Kidney tubule cell (primary cell): ENCODE results near the gene HPS1.

Experiments used
- DNase-seq: peaks from one replicate; pipeline ENCODE4 v3.0.0-alpha.2; 2018; ENCODE audit warnings: low spot score

The HPS1 gene

GRCh38 chr10:98432330-98432729 is 14.4 kb downstream of the HPS1 start:
- no peak for DNase-seq

DNA sequence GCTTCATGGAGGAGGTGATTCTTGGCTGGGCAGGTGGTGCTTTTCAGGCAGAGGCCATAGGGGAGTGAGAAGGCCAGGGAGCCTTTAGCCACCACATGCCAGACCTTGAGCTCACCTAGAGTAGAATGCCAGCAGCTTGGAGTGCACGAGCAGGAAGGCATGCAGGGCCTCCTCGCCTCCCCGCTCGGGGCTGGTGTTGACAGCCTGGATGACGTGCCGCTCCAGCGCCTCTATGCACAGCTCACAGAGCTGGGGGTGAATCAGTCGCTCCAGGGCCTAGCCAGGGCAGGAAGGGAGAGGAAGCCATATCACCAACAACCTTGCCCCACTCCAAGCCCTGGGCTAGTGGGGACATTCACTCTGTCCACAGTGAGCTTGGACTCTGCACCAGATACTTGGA is 15.7 kb downstream of the HPS1 start:
- peak; percentile 86 for DNase-seq

DNA sequence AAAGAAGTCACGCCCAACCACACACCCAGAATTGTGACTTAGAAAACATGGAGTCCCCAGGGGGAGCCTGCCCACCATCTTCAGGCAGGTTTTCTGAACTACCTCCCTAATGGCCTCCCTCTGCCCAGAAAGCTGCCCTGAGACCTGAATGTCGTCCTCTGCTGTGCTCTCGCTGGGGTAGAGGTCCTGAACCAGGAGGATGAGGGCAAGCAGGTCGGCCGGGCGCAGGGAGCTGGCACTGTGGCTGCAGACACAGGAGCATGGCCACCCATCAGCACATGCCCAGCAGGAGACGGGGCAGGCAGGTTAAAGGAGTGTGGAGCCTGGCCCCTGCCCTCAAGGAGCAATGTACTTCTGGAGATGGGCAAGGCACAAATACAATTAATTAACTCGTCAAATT is 16.3 kb downstream of the HPS1 start:
- no peak for DNase-seq

- no peak for DNase-seq
Observed at GRCh38 chr10:98429320-98430072, 17.2 kb downstream of the HPS1 start.

- DNase-seq: no peak
Observed at GRCh38 chr10:98427011-98427515, 19.7 kb downstream of the HPS1 start.

DNA sequence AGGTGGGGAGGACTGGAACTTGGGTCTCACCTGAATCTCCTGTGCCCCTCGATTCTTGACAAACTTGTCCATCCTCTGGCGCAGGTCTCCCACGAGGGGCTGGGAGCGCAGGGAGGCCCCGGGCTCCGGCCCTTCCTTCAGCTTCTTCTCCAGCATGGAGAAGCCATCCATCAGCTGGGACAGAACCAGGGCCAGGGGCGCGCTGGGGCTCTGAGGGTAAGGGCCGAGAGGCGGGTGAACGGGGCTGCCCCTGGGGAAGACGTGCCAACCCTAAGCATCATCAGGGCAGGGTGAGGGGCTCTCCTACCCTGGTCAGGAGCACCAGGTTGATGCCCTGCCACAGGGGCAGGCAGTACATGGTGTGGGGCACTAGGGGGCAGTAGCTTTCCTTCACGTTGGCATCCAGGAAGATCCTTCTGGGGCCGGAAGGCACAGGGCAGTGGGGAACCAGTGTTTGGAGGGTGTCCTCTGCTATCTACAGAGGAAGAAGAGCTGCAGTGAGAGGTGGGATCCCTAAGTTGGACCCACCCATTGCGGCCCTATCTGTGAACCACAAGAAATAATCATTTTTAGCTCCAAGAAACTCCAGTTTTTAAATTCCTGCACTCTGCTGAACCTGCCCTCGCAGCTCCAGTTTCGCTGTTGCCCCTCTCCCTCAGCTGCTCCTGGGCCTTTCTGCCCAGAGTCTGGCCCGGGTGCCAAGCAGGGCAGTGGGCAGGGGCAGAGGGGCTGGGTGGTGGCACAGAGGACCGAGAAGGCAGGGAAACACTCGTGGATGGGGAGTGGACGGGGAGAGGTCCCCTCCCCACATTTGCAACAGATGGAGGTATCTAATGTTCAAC is 21.0 kb downstream of the HPS1 start:
- peak; percentile 60 for DNase-seq

DNA sequence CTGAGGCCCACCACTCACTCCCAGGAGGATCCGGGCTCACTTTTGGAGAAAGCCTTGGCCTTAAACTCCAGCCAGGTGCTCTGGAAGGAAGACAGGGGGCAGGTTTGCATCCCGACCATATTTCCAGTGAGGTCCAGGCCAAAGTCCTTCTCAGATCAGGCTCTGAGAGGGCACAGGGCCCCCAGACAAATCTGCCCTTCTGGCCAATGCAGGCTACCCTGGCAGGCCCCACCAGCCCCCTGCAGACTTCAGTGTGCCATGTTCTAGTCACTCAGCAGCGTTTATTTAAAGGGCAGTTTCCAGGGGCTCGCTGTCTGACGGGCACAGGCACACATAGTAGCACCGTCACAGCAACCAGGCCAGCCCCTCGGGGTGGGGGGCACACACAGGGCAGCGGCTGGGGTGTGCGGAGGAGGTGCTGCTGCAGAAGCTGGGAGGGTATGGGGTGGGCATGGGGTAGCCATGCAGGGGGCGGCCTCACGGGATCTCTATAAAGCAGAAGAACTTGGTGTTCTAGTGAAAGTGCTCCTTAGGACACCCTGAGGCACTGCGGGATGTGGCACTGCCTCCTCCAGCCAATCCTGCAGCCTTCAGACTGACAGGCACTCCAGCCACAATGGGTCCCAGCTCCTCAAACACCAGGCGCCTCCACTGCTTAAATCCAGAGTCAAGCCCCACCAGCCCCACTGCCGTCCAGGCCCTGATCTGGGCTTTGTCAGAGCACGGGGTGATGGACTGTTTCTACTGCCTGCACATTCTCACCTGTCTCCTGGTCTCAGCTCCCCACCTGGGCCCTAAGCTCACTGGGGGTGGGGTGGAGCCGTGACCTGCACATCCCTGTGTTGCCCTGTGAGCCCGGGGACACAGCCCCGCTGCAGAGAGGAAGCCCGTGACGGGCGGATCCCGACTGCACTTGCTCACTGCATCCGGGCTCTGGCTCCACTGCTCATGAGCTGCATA is 22.2 kb downstream of the HPS1 start:
- DNase-seq: no peak

DNA sequence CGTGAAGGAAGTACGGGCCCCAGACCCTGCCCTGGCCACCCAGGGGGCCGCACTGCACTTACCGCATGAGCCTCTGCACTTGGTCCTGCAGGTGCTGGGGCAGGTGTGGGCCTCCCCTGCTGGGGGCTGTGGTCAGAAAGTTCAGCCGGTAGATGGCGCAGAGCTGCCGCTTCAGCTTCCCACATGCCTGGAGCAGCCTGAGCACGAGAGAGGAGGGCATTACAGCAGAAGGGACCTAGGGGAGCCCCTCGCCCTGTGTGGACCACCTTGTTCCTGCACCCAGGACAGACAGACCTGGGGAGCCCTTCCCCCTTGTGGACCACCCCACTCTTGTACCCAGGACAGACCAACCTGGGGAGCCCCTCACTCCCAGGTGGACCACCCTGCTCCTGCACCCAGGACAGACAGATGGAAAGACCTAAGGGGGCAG is 23.0 kb downstream of the HPS1 start:
- no peak for DNase-seq

DNA sequence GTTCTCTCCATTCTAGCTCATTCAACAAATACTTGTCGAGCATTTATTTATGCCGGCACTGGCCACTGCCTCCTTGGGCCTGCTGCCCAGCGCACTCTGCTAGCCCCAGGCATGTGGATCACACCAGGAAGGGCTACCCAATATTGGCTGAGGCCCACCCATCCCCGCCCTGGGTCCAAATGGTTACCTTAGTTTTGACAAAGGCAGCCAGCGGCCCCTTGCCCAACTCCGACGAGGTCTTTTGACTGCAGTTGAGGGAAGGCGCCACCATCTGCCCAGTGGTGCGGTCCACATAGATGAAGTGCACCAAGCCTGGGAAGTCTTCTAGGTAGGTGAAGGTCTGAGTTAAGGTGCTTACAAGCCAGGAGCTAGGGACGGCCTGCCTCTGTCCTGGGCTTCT is 24.6 kb downstream of the HPS1 start:
- no peak for DNase-seq

- DNase-seq: no peak
Observed at GRCh38 chr10:98420786-98421185, 25.9 kb downstream of the HPS1 start.

DNA sequence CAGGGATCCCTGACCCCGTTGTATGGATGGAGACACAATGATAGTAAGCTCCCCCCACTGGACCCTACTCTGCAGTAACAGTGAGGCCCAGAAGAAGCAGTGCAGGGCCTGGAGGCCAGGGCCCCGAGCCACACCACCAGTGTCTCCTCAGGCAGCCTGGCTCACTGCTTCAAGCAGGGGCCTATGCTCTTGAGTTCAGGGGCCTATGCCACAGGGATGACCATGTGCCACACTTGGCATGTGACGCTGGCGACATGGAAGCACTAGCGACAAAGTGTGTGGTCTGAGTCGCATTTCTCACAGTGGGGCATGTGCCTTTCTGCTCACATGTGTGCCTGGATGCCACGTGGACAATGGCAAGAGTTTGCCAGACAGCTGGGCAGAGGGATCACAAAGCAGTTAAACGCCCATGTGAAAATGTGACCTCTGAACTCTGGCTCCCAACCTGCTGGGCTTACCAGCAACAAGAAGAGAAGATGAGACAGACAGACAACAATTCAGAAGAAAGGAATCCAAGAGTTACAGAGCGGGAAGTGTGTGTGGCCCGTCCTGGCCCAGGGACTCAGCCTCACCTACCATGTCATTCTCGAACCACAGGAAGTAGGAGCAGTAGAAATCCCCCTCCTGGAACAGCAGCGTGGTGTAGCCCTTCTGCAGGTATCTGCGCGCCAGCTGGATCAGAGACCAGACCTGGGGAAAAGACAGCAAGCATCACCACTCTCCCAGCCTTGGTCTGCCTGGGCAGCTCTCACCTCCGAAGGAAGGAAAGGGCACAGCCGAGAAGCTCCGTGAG is 27.1 kb downstream of the HPS1 start:
- DNase-seq: no peak

DNA sequence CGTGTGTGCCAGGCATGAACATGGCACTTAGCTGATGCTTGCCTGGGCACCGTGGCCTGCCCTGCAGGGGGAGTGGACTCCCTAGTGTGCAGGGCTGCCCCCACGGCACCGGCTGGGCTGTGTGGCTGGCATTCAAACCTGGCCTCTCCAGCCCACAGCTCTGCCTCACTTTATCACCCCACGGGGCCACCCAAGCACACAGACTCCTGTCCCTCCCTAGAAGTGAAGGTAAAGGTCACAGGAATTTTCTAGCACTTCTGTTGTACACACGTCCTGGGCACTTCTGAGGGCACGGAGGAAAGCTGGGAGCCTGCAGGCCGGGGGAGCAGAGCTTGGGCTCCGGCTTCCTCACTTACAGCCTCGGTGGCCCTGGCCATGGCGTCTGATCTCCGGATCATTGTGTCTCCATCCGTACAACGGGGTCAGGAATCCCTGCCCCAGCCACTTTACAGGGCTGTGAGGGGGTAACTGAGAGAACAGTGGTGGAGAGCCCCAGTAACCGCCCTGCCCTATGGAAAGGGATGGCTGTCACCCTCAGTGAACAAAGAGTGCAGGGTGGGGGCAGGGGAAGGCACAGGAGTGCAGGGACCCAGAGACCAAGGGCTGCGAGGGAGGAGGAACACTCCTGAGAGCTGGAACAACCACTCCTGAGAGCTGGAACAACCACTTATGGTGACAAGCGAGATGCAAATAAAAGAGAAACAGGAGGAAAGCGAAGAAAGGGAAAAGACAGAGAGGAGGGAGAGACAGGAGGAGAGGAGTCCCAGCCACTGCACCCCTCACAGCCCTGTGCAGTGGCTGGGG is 27.9 kb downstream of the HPS1 start:
- no peak for DNase-seq

GRCh38 chr10:98417973-98418664 is 28.6 kb downstream of the HPS1 start:
- DNase-seq: no peak

DNA sequence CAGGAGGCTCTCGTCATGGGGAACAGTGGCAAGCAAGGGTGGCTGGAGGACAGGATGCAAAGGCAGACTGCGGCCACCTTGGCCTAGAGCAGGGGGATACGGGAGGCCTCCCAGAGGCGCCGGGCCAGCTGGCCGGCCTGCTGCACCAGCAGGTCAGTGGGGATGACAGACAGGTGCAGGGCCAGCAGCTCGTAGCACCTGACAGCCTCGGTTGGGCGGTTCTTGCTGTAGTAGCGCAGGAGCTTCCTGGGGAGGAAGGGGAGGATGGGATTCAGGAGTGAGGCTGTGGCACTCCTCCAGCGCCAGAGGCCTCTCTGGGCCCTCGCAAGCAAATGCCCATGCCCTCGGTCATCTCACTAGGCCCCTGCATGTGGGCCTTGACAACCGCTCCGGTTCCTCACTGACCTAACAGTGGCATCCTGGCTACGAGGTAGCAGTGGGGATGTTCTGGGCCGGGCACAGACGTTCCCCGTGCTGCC is 29.2 kb downstream of the HPS1 start:
- no peak for DNase-seq

DNA sequence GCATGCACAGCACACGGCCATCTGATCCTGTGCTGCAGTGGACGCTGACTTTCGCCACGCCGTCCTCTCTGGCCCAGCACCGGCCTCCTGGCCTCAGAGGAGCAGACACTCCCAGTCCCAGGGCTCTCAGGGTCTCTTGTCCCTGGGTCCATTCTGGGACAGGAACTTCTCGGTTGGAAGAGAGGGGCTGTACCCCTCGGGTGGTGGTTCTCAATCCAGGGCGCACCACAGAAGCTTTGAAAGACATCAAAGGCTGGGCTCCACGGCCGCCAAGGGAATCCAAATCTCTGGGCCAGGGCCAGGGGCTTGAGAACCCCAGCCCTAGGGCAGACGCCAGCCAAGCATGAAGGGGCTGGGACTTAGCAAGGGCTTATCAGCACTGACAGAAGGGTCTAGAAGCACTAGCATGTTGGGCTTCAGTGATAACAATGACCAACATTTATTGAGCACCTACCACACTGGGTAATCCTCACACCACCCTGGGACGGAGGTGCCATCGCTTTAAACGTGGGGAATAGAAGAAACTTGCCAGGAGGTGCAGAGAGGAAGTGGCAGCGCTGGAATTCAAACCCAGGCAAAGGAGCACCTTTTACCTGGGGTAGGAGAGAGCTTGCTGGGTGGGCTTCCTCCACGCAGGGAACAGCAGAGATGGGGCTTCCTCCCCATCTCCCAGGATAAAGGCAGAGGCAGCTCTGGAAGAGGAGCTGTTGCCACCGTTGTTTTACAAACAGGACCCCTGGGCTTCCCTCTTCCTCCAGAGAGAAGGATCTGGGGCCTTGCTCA is 29.9 kb downstream of the HPS1 start:
- no peak for DNase-seq

DNA sequence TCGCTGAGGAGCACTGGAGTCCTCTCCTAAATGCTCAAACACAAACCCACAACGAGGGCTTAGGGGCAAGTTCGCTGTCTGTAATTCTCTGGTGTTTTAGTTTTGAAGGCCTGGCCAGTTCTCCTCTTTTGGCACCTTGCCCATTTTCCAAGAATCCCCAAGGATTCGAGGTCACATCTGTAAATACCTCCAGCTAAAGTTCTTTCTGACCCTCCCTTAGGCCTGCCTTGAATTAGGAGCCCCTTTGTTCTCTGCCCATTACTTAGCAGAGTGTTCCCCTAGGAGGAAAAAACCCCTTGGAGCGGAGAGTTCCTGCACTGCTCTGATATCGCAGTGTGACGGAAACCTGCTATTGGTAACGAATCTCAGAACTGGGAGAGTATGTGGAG is 31.0 kb downstream of the HPS1 start:
- DNase-seq: no peak

- DNase-seq: peak; percentile 95
Observed at GRCh38 chr10:98414932-98415730, 31.6 kb downstream of the HPS1 start, which contains the start of gene PYROXD2. Gene PYROXD2, minus strand, starts transcription at chr10:98415182. Its CDS starts 47 bp downstream, at chr10:98415135.

- DNase-seq: no peak
Observed at GRCh38 chr10:98414578-98414931, 32.2 kb downstream of the HPS1 start.
